Stimulated activated effector memory CD8-positive, alpha-beta T cell treated with anti-CD3 and anti-CD28 coated beads, Interleukin-12 subunit alpha, Interleukin-12 subunit beta, amount 100 ng/mL, for 72 hours (primary cell): ENCODE results near the gene ATP4A.

Experiments
- ATAC-seq: fragments of 150-1000 bp; cut with Tn5 transposase; 2 replicates; pipeline ENCODE4 v1.10.0; 2021
- DNase-seq, 2 donors: peaks; one replicate each; pipeline ENCODE4 v3.0.0; 2021 to 2022; ENCODE audit warnings: low spot score in 2 of 2
- H3K27ac Mint-ChIP-seq: one replicate; pipeline ENCODE4 v1.8.0; 2022; ENCODE audit warnings: mild to moderate bottlenecking, mixed read lengths
- H3K36me3 Mint-ChIP-seq: one replicate; pipeline ENCODE4 v1.8.0; 2022; ENCODE audit warnings: mild to moderate bottlenecking, mixed read lengths
- H3K4me1 Mint-ChIP-seq: one replicate; pipeline ENCODE4 v1.8.0; 2022; ENCODE audit warnings: mixed read lengths
- H3K4me3 Mint-ChIP-seq: one replicate; pipeline ENCODE4 v1.8.0; 2022; ENCODE audit warnings: mild to moderate bottlenecking, mixed read lengths
- H3K9me3 Mint-ChIP-seq: one replicate; pipeline ENCODE4 v1.8.0; 2022; ENCODE audit warnings: mixed read lengths

The ATP4A gene

DNA sequence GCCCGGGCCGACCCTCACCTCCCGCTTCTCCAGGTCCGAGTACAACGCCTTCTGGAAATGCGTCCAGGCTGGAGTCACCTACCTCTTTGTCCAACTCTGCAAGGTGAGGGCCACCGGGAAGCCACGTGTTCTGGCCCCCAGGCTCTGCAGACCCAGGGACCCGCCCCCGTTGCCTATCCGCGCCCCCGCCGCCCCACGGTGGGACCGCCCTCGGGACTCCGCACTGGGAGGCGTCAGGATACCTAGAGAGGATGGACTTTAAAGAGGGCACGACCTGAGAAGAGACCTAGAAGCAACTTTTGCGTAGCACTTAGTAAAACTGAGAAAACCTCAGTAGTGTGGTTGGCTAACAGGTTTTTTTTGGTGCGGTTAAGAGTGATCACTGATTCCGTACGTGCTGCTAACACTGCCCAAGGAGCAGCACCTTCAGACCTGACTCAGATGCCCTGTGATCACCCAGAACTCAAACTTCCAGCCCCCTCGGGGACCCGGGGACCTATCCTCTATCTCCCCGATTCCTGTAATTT is 17.5 kb downstream of the ATP4A start:
- peak overlapping the region; percentile 94 for H3K27ac Mint-ChIP-seq
- H3K4me1 Mint-ChIP-seq = peaks cover 44% of the 10 kb centered on the region
- no peaks in the 10 kb centered on the region for H3K9me3 Mint-ChIP-seq
- DNase-seq (peak; percentile 55 to 77), ATAC-seq (peak; percentile 87)
- H3K4me3 Mint-ChIP-seq = peak overlapping the region; percentile 92
- H3K36me3 Mint-ChIP-seq = peaks cover 51% of the 10 kb centered on the region

DNA sequence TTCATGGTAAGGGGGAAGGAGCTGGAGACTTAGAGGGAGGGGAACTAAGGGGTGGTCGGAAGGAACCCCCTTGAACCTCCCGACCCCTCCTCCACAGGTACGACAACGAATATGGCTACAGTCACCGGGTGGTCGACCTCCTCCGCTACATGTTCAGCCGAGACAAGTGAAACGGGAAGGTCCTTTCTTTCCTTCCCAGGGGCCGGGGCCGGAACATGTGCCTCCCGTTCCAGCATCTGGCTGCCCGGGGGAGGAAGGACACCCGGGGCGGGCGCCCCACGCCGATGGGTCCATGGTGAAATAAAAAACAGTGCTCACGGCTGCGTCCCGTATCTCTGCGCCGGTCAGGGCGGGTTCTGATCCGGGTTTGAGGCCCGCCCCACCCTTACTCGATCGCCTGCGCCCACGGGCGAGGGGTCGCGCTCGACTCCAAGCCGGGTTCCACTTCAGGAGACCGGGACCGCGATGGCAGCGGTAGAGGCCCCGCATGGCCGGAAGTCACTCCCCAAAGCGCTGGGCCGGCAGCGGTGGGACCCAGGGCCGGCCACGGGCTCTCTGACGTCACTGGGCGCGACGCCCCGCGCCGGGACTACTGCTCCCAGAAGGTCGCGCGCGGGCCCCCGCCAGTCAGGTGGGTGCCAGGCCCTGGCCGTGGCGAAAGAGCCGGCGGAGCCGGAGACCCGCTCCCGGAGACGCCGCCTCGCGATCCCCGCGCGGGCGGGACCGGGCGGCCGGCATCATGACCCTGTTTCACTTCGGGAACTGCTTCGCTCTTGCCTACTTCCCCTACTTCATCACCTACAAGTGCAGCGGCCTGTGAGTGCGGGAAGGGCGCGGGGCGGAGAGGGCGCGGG is 18.2 kb downstream of the ATP4A start, which contains the start of gene TMEM147:
Gene TMEM147, plus strand, starts transcription at position 626 of the 854 bp plus-strand sequence. Its CDS starts 114 bp downstream, at position 740.
- ATAC-seq (peak; percentile 87), DNase-seq (peak; percentile 80 to 91)
- Mint-ChIP-seq H3K27ac (peak within 1 kb of the TSS; percentile 94), H3K36me3 (peaks cover 45% of the 10 kb centered on the region), H3K4me1 (peaks cover 44% of the 10 kb centered on the region), H3K4me3 (peak within 1 kb of the TSS; percentile 92), H3K9me3 (no peaks in the 10 kb centered on the region)

DNA sequence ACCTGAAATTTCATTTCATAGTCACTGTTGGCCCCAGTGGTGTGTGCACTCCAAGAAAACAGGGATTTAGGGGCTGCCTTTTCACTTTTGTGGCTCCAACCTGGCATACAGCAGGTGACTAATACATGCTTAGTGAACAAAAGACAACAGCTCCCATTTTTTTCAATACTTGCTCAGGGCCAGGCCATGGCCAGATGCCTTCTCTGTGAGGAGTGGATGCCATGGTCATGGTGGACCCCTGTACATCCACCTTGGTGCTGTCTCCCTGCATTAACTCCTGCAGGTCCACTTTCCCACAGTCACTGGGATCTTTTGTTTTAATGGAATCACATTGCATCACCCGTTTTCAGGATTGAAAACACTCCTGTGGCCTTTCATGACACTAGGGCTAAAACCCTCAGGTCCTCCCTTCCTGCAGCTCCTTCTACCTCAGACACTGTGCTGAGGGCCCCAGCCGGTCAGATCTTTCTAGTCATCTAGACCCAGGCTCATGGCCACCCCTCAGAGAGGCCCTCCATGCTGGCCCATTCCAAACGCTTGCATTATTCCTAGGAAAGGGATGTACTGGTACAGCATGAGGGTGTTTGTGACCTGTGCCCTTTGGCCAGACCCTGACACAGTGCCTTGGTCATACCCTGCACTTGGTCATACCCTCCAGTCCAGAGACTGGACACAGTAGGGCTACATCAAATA is 19.2 kb downstream of the ATP4A start:
- ATAC-seq = no peak
- Mint-ChIP-seq H3K27ac (peak overlapping the region; percentile 94), H3K9me3 (no peaks in the 10 kb centered on the region), H3K36me3 (peaks cover 36% of the 10 kb centered on the region), H3K4me1 (peaks cover 41% of the 10 kb centered on the region), H3K4me3 (peak overlapping the region; percentile 92)
- DNase-seq = no peak

DNA sequence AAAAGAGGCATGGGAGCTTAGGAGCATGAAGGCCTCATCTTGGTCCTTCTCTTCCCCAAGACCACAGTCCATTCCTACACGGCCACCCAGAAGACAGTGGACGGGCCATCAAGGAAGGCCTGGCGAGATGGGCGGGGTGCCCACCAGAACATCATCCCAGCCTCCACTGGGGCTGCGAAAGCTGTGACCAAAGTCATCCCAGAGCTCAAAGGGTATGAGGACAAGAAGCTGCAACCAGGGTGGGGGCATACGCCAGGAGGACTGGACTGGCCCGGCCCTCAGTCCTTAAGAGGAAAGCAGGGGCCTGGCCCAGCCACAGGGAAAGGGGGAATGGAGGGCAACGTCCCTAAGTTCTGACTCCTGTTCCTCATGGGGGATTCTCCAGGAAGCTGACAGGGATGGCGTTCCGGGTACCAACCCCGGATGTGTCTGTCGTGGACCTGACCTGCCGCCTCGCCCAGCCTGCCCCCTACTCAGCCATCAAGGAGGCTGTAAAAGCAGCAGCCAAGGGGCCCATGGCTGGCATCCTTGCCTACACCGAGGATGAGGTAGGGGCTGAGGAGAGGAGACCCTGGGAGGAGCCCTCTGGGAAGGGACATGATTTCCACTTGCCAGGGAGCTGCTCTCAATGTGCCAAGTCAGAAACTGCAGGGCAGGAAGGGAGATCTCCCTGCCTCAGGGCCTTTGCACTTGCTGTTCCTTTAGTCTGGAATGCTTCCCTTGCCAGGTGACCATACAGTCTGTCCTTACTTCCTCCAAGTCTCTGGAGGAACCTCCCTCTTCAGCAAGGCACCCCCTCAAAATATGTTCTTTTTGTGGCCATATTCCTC is 20.0 kb downstream of the ATP4A start:
- H3K36me3 Mint-ChIP-seq = peaks cover 31% of the 10 kb centered on the region
- H3K4me1 Mint-ChIP-seq = peaks cover 33% of the 10 kb centered on the region
- no peak overlapping the region for H3K27ac Mint-ChIP-seq
- H3K9me3 Mint-ChIP-seq = no peaks in the 10 kb centered on the region
- ATAC-seq (no peak), DNase-seq (no peak)
- H3K4me3 Mint-ChIP-seq = peak overlapping the region; percentile 92

DNA sequence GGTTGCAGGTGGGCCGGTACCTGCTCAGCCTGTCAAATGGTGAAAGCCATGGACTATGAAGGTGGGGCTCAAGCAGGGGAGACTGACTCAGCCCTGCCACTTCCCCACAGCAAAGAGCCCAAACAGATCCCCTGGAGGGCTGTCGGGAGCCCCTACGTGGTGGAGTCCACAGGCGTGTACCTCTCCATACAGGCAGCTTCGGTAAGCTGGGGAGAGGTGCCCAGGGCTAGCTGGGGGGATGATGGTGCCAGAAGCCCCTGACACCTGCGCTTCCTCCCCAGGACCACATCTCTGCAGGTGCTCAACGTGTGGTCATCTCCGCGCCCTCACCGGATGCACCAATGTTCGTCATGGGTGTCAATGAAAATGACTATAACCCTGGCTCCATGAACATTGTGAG is 21.2 kb downstream of the ATP4A start:
- Mint-ChIP-seq H3K4me1 (peaks cover 29% of the 10 kb centered on the region), H3K9me3 (no peaks in the 10 kb centered on the region), H3K36me3 (peaks cover 26% of the 10 kb centered on the region), H3K4me3 (no peak overlapping the region), H3K27ac (peak overlapping the region; percentile 66)
- ATAC-seq = no peak
- DNase-seq = no peak

DNA sequence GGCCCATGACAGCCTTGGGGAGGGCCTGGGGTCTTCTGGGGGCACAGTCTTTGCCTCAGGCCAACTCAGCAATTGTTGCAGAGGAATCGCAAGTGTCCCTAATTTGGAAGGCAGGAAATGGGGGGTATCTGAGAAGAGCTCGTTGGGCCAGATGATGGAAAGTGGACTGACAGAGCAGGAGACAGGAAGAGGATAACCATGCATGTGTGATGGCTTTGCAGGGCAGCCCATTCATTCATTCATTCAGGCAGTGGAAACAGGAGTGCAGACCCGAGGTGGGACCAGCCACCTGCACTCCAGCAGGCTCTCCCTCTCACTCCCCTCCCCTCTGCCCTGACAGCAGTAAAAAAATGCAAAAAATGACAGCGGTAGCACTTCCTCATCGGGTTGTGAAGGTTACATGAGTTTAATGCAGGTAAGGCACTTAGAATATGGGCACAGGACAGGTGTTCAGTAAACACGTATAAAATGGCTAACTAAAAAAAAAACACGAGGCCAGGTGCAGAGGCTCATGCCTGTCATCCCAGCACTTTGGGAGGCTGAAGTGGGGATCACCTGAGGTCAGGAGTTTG is 23.0 kb downstream of the ATP4A start:
- peaks cover 11% of the 10 kb centered on the region for H3K36me3 Mint-ChIP-seq
- no peak for DNase-seq
- H3K4me1 Mint-ChIP-seq = peaks cover 22% of the 10 kb centered on the region
- H3K9me3 Mint-ChIP-seq = no peaks in the 10 kb centered on the region
- ATAC-seq = no peak
- H3K4me3 Mint-ChIP-seq = no peak overlapping the region
- no peak overlapping the region for H3K27ac Mint-ChIP-seq

DNA sequence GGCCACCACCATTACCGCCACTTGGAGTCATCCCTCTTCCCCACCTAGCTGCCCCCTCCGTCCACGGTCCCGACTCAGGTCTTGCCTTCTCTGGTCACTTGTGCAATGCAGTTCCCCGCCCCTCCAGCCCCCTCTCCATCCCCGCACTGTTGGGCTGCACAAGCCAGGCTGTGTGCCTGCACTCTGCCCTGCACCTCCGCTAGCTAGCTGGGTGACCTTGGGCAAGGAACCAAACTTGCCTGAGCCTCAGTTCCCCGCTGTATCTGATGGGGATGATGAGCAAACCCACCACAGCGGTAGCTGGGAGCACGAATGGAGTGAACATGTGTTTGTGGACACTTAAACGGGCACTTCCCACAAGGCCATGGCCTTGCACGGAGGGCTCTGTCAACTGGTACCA is 23.6 kb downstream of the ATP4A start:
- DNase-seq = no peak
- no peaks in the 10 kb centered on the region for H3K9me3 Mint-ChIP-seq
- H3K27ac Mint-ChIP-seq = no peak overlapping the region
- peaks cover 21% of the 10 kb centered on the region for H3K4me1 Mint-ChIP-seq
- H3K4me3 Mint-ChIP-seq = no peak overlapping the region
- peaks cover 9% of the 10 kb centered on the region for H3K36me3 Mint-ChIP-seq
- ATAC-seq = no peak

DNA sequence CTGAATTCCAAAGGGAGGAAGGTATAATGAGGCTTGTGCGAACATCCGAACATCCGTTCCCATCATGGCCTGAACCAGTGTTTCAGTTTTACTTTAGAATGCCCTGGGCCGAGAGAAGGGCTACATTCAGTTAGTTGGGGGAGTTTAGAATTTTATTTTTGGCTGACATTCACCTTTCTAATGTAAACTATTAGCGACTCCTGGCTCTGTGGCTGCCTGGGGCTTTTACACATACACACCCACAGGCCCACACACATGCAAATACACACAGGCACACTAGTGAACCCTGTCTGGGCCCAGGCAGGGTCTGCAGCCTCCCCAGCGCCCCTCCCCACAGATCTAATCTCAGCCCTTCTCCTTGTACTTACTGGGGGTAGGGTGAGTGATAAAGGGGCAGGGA is 24.1 kb downstream of the ATP4A start:
- Mint-ChIP-seq H3K36me3 (peaks cover 4% of the 10 kb centered on the region), H3K9me3 (no peaks in the 10 kb centered on the region), H3K4me3 (no peak overlapping the region), H3K4me1 (peaks cover 16% of the 10 kb centered on the region), H3K27ac (no peak overlapping the region)
- DNase-seq (no peak), ATAC-seq (no peak)

DNA sequence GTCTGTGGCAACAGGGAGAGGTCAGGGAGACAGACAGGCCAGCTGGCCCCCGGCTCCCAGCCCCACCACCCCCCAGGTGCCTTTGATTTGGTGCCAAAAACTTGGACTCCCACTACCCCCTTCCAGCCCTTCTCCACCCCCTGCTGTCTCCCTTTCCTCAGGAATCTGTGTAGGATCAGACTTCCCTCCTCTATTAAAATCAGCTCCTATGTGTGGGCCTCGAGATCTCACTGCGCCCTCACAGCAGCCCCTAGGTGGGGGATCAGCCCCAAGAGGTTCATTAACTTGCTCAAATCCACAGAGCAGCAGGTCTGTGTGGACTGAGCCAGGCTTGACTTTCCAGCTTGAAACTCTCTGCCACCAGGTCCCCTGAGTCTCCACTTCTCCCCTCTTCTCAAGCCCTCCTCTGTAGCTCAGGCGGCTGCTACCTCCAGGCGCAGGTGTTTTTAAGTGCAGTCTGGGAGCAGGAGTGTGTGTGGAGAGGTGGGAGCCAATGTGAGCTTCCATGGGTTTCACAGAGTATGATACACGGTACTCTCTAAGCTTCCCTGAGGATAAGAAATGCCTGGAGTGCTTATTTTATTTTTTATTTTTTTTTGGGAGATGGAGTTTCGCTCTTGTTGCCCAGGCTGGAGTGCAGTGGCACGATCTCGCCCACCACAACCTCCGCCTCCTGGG is 28.5 kb downstream of the ATP4A start:
- H3K9me3 Mint-ChIP-seq = no peaks in the 10 kb centered on the region
- H3K36me3 Mint-ChIP-seq = no peaks in the 10 kb centered on the region
- H3K4me1 Mint-ChIP-seq = peaks cover 21% of the 10 kb centered on the region
- ATAC-seq (no peak), DNase-seq (no peak)
- no peak overlapping the region for H3K4me3 Mint-ChIP-seq
- H3K27ac Mint-ChIP-seq = no peak overlapping the region

DNA sequence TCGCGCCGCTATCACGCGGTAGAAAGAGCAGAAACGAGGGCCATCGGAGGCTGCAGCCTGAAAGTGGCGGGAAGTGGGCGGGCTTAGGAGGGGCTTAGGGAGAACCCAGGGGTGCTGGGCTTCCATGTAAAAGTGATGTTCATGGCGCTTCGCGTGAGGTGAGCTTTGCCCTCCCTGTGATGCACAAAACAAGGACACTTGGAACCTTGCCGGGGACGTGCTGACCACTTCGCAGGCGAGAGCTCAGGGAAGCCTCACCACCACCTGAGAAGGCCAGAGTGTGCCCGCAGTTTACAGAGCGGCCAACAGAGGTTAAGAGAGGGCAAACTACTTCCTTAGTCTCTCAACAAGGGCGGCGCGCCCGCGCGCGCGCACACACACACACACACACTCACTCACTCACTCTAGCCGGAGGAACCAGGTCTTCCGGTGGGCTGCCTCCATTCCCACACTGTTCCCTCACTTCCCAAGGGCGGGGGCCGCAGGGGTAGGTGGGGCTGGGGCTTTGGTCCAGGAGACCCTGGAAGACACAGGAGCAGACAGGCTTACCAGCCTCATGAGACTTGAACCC is 29.6 kb downstream of the ATP4A start:
- peaks cover 21% of the 10 kb centered on the region for H3K4me1 Mint-ChIP-seq
- no peaks in the 10 kb centered on the region for H3K9me3 Mint-ChIP-seq
- peak overlapping the region; percentile 47 for H3K4me3 Mint-ChIP-seq
- DNase-seq (no peak), ATAC-seq (peak; percentile 70)
- no peak overlapping the region for H3K27ac Mint-ChIP-seq
- H3K36me3 Mint-ChIP-seq = no peaks in the 10 kb centered on the region

DNA sequence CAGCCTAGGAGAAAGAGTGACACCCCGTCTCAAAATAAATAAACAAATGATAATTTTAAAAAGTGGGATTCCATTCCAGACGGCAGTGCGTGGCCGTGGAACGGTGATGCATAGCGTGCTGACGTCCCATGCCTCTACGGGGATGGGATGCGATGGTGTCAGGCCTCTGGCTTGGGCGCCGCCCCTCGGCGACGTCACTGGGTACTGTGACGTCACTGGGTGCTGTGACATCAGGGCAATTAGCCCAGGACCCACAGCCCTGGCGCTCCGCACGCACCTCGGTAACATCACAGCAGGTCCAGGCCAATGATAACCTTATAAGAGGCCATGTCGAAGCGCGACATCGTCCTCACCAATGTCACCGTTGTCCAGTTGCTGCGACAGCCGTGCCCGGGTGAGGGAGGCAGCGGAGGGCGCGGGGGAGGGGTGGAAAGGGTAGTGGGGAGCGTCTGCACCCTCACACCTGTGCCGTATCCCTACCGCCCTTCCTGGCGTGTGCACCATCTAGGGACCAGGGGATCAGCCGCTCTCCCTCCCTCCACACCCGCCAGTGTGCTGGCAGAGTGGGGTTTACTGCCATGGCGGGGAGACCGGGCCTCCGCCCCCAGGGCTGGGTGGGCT is 30.1 kb downstream of the ATP4A start, which contains the start of gene GAPDHS:
Gene GAPDHS, plus strand, starts transcription at position 256 of the 621 bp plus-strand sequence. Its CDS starts 72 bp downstream, at position 328.
- Mint-ChIP-seq H3K4me1 (peaks cover 21% of the 10 kb centered on the region), H3K9me3 (no peaks in the 10 kb centered on the region), H3K27ac (no peak within 1 kb of the TSS), H3K36me3 (no peaks in the 10 kb centered on the region), H3K4me3 (peak within 1 kb of the TSS; percentile 47)
- DNase-seq (no peak), ATAC-seq (peak; percentile 4)

DNA sequence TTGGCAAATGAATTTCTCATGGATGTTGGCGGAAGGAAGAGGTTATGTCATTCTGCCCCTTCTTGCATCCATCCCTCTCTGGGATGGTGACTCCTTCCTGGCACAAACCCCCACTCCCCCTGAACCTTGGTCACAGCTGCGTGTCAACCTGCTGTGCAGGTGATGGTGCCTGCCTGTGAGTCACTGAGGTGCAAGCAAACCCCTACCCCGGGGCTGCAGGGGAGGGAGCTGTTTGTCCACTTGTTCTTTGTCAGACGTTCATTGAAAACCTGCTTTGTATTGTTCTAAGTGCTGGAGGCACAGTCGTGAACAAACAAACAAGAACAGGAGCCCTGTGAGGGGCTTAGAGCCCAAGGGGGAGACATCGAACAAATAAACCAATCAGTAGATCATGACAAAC is 32.2 kb downstream of the ATP4A start:
- Mint-ChIP-seq H3K36me3 (no peaks in the 10 kb centered on the region), H3K4me3 (no peak overlapping the region), H3K4me1 (peaks cover 15% of the 10 kb centered on the region), H3K27ac (no peak overlapping the region), H3K9me3 (no peaks in the 10 kb centered on the region)
- DNase-seq (no peak), ATAC-seq (no peak)

DNA sequence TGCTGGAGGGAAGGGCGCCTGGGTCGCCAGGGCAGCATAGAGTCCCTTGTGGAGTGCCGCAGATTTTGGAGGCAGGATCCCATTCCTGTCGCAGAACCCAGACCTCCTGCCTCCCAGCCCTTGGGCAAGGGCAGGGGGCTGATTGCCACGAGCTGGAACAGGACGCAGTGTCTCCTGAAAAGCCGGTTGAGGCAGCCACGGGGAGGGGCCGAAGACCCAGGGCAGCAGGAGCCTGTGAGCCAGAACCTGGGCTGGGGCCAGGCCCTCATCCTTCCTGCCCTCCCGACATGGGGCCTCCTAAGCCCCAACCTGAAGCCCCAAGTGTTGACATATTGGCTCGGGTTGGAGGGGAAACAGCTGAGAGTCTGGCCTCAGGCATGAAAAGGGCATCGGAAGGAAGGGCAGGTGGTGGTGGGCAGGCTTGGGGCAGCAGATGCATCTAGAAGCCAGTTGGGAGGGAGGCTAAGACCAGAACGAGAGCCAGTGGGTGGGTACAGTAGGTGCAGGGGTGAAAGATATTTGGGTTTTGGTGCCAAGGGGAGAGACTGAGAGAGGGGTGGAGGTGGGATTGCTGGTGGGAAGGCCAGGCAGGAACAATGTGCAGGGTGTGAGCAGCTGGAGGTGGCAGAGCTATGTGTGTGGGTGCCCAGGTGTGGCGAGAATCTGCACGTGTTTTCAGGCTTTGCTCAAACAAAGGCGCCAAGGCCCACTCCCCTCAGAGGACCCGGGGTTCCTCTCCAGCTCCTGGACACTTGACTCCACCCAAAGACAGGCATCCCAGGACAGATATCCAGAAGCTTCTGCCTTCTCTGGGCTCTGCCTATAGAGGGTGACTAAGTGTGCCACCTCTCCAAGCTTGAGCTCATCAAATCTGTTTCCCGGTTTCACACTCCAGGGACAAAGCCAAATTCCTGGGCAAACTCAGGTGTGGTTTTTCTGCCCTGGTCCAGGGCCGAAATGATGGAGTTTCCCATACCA is 33.9 kb downstream of the ATP4A start:
- no peaks in the 10 kb centered on the region for H3K9me3 Mint-ChIP-seq
- no peak overlapping the region for H3K27ac Mint-ChIP-seq
- no peak for ATAC-seq
- no peak for DNase-seq
- no peaks in the 10 kb centered on the region for H3K36me3 Mint-ChIP-seq
- no peak overlapping the region for H3K4me3 Mint-ChIP-seq
- H3K4me1 Mint-ChIP-seq = peaks cover 15% of the 10 kb centered on the region
